HepG2 (cell line): ENCODE results near the gene GPATCH4. TPM values are rescaled to one million over a fixed set of nuclear protein-coding genes. Genes with fewer than 3 reads are reported as not detected.

ENCODE experiments used
- ATAC-seq: fragments of 200-7000 bp; cut with Tn5 transposase; 3 replicates; pipeline ENCODE4 v1.9.1; 2020; ENCODE audit warnings: mild to moderate bottlenecking, moderate library complexity
- BruUV-seq: library from RNA; stranded (reverse); fragments of 400-500 nt; replicated peaks from 2 replicates; lab custom pipeline; 2021; lab: Mats Ljungman, UMichigan
- CTCF ChIA-PET: fragments of 300-600 bp; formaldehyde crosslinking; extraction: SDS; loops from one replicate; lab custom pipeline; 2021; ENCODE audit warnings: low total read pairs, inconsistent platforms, low intra/inter-chr PET ratio; lab: Yijun Ruan, JAX
- POLR2A ChIA-PET: fragments of 350-600 bp; sonication (Branson Sonifier 250); formaldehyde crosslinking; loops from one replicate; lab custom pipeline; 2020; ENCODE audit warnings: antibody characterized with exemption, inconsistent platforms; lab: Yijun Ruan, JAX
- DNase-seq: peaks from one replicate; pipeline ENCODE4 v3.0.0-alpha.2; 2015; ENCODE audit warnings: low spot score
- FAIRE-seq: peaks from 3 replicates; lab custom pipeline; 2011; peaks lifted over from hg19 to GRCh38; lab: Jason Lieb, UNC
- H2AFZ ChIP-seq: one replicate; pipeline ENCODE4 v1.6.1; 2011; ENCODE audit warnings: low read length, inconsistent platforms
- H3K27ac ChIP-seq: fragments of 300-600 bp; 3 replicates; pipeline ENCODE4 v1.8.0; 2011; ENCODE audit warnings: mixed run types, mild to moderate bottlenecking, mixed read lengths, low read length, inconsistent platforms; ENCODE audit not compliant: insufficient read depth; ENCODE audit errors: extremely low read length
- H3K27me3 ChIP-seq, 2 experiments: fragments of 200-600 bp in 1 of 2; 2 replicates in 1 of 2; 3 replicates in 1 of 2; pipeline versions ENCODE4 v1.6.0 to v1.8.0; 2011; ENCODE audit warnings: low read length in 2 of 2, mild to moderate bottlenecking in 2 of 2, moderate library complexity in 2 of 2, inconsistent platforms in 1 of 2; ENCODE audit not compliant: insufficient read depth in 2 of 2, control insufficient read depth in 1 of 2
- H3K36me3 ChIP-seq, 2 experiments: fragments of 200-600 bp in 1 of 2; replicated peaks in 1 of 2; 2 replicates in 1 of 2; 3 replicates in 1 of 2; pipeline versions ENCODE4 v1.5.1 to v1.8.0; 2011; ENCODE audit warnings: low read length in 2 of 2, inconsistent platforms in 1 of 2; ENCODE audit not compliant: insufficient read depth in 2 of 2, control insufficient read depth in 1 of 2
- H3K4me1 ChIP-seq: 2 replicates; pipeline ENCODE4 v1.5.1; 2012; ENCODE audit warnings: low read length, inconsistent platforms; ENCODE audit not compliant: insufficient read depth
- H3K4me2 ChIP-seq: 2 replicates; pipeline ENCODE4 v1.6.0; 2011; ENCODE audit warnings: low read depth, low read length, inconsistent platforms
- H3K4me3 ChIP-seq, 3 experiments: fragments of 200-600 bp in 1 of 3; sonication (generic), shearing (Covaris generic) in 1 of 3; replicated peaks in 1 of 3; 2 replicates each; pipeline ENCODE4 v1.5.1; 2011 to 2016; ENCODE audit warnings: low read length in 3 of 3, inconsistent platforms in 2 of 3, low read depth in 2 of 3, mild to moderate bottlenecking in 2 of 3, control low read depth in 1 of 3, mixed read lengths in 1 of 3; ENCODE audit not compliant: insufficient read depth in 1 of 3
- H3K79me2 ChIP-seq: one replicate; pipeline ENCODE4 v1.6.1; 2011; ENCODE audit warnings: low read length, inconsistent platforms; ENCODE audit not compliant: insufficient read depth
- H3K9ac ChIP-seq: 2 replicates; pipeline ENCODE4 v1.6.0; 2011; ENCODE audit warnings: mild to moderate bottlenecking, low read depth, low read length, inconsistent platforms; ENCODE audit not compliant: insufficient read depth
- H3K9me3 ChIP-seq: 2 replicates; pipeline ENCODE4 v1.5.1; 2012; ENCODE audit warnings: mild to moderate bottlenecking, low read length
- H4K20me1 ChIP-seq: 2 replicates; pipeline ENCODE4 v1.6.0; 2011; ENCODE audit warnings: inconsistent platforms, mild to moderate bottlenecking, low read length, moderate library complexity; ENCODE audit not compliant: insufficient read depth
- AGO1 ChIP-seq: fragments of 200-400 bp; formaldehyde crosslinking; IDR thresholded peaks from 2 replicates; pipeline ENCODE4 v1.6.1; 2017; ENCODE audit warnings: mild to moderate bottlenecking, low read depth, low read length, moderate library complexity; ENCODE audit not compliant: poor library complexity, severe bottlenecking
- AGO2 ChIP-seq: fragments of 200-400 bp; formaldehyde crosslinking; optimal IDR thresholded peaks from 2 replicates; pipeline ENCODE3; 2017; ENCODE audit warnings: mild to moderate bottlenecking, low read depth, low read length, moderate library complexity
- FLYWCH1 ChIP-seq: sonication (generic); formaldehyde crosslinking; IDR thresholded peaks from 2 replicates; pipeline ENCODE4 v1.8.1; 2023; ENCODE audit warnings: mild to moderate bottlenecking, missing genetic modification reagents
- HOXA3 ChIP-seq: sonication (generic); formaldehyde crosslinking; IDR thresholded peaks from 2 replicates; pipeline ENCODE4 v1.5.0; 2020; ENCODE audit warnings: missing genetic modification reagents
- NONO ChIP-seq, 2 experiments: fragments of 450-650 bp in 1 of 2; sonication (generic) in 1 of 2; formaldehyde crosslinking in 1 of 2; IDR thresholded peaks in 1 of 2; conservative IDR thresholded peaks in 1 of 2; 2 replicates each; pipeline versions ENCODE4 v1.6.1 to v1.8.0; 2017 to 2022; ENCODE audit warnings: mild to moderate bottlenecking in 1 of 2, missing genetic modification reagents in 1 of 2, moderate library complexity in 1 of 2
- NR2C2 ChIP-seq: sonication (generic); formaldehyde crosslinking; IDR thresholded peaks from 2 replicates; pipeline ENCODE4 v1.4.0; 2020; ENCODE audit warnings: missing genetic modification reagents, mild to moderate bottlenecking, moderate library complexity, borderline replicate concordance
- NR2F6 ChIP-seq, 2 experiments: IDR thresholded peaks; 2 replicates each; pipeline ENCODE4 v1.6.1; 2016; ENCODE audit warnings: antibody characterized with exemption in 1 of 2, mild to moderate bottlenecking in 1 of 2
- POLR2A ChIP-seq, 2 experiments: IDR thresholded peaks; 2 replicates each; pipeline ENCODE4 v1.6.1; 2011; ENCODE audit warnings: low read depth in 2 of 2, low read length in 2 of 2, mild to moderate bottlenecking in 1 of 2, moderate library complexity in 1 of 2; ENCODE audit not compliant: insufficient read depth in 1 of 2
- RBFOX2 ChIP-seq: fragments of 200-400 bp; formaldehyde crosslinking; IDR thresholded peaks from 2 replicates; pipeline ENCODE4 v1.6.1; 2017; ENCODE audit warnings: low read depth, mild to moderate bottlenecking, low read length
- RBM22 ChIP-seq: fragments of 200-400 bp; formaldehyde crosslinking; optimal IDR thresholded peaks from 2 replicates; pipeline ENCODE3; 2017; ENCODE audit warnings: mild to moderate bottlenecking, low read length, moderate library complexity
- ZBTB38 ChIP-seq: sonication (generic); formaldehyde crosslinking; IDR thresholded peaks from 2 replicates; pipeline ENCODE4 v1.5.1; 2020; ENCODE audit warnings: mild to moderate bottlenecking, missing genetic modification reagents
- ZHX1 ChIP-seq: sonication (generic); formaldehyde crosslinking; IDR thresholded peaks from 2 replicates; pipeline ENCODE4 v1.8.1; 2022; ENCODE audit warnings: low read depth, mild to moderate bottlenecking, missing genetic modification reagents
- ZKSCAN8 ChIP-seq: IDR thresholded peaks from 2 replicates; pipeline ENCODE4 v1.6.1; 2016; ENCODE audit warnings: borderline replicate concordance, missing genetic modification reagents, missing compliant biosample characterization
- ZNF253 ChIP-seq: sonication (generic); formaldehyde crosslinking; IDR thresholded peaks from 2 replicates; pipeline ENCODE4 v1.8.0; 2022; ENCODE audit warnings: mild to moderate bottlenecking, missing genetic modification reagents, borderline replicate concordance
- ZSCAN21 ChIP-seq: sonication (generic); formaldehyde crosslinking; IDR thresholded peaks from 2 replicates; pipeline ENCODE4 v1.8.0; 2022; ENCODE audit warnings: mild to moderate bottlenecking, missing genetic modification reagents, moderate library complexity, borderline replicate concordance
- WGBS: methylation state at CpG from one replicate; pipeline ENCODE4 v1.1.6; 2017; ENCODE audit warnings: low lambda C conversion rate; 5-methylcytosine and 5-hydroxymethylcytosine counted together
- in situ Hi-C: cut with HindIII; loops from 2 replicates; pipeline ENCODE4 v1.10.0; 2017; ENCODE audit warnings: low pct_unique_long_range_greater_than_20kb; ENCODE audit not compliant: extremely low pct_ligation_motif_present
- intact Hi-C: fragments of 100-400 bp; cut with micrococcal nuclease; formaldehyde crosslinking; loops from one replicate; pipeline ENCODE4 v1.10.0; 2022; ENCODE audit not compliant: unreplicated experiment
- polyA plus RNA-seq, 8 experiments: library from polyadenylated mRNA; depleted of rRNA in 3 of 8; stranded (reverse) in 7 of 8; unstranded in 1 of 8; fragments of >200 nt; fragmentation: Illumina TruSeq in 4 of 8; extraction: Trizol in 4 of 8; gene quantifications; 2 replicates each; pipeline versions ENCODE4 v1.2.1 to v1.2.3, GENCODE V29; 2011 to 2016; ENCODE audit warnings: low read depth in 4 of 8, missing spikeins in 1 of 8, mixed read lengths in 1 of 8; ENCODE audit not compliant: insufficient read depth in 1 of 8
- total RNA-seq, 5 experiments: library from RNA; depleted of rRNA; stranded (reverse); fragments of >200 nt; fragmentation: Illumina TruSeq; extraction: Trizol; gene quantifications; 2 replicates each; pipeline ENCODE4 v1.2.3, GENCODE V29; 2016; ENCODE audit warnings: low read depth in 1 of 5
- TF ChIP-seq, protein P1 (sequence below): sonication (generic); formaldehyde crosslinking; IDR thresholded peaks from 2 replicates; pipeline ENCODE4 v1.4.0; 2020; ENCODE audit warnings: missing genetic modification reagents
- TF ChIP-seq, protein P2 (sequence below): sonication (generic); formaldehyde crosslinking; IDR thresholded peaks from 2 replicates; pipeline ENCODE4 v1.5.0; 2020; ENCODE audit warnings: missing genetic modification reagents

GPATCH4 gene
- total and polyA plus RNA-seq, 2 of the 13 experiments (the other 11 are each of a cell fraction or from before 2014, with no cell fraction given), result 19.2 to 37.9 TPM

DNA sequence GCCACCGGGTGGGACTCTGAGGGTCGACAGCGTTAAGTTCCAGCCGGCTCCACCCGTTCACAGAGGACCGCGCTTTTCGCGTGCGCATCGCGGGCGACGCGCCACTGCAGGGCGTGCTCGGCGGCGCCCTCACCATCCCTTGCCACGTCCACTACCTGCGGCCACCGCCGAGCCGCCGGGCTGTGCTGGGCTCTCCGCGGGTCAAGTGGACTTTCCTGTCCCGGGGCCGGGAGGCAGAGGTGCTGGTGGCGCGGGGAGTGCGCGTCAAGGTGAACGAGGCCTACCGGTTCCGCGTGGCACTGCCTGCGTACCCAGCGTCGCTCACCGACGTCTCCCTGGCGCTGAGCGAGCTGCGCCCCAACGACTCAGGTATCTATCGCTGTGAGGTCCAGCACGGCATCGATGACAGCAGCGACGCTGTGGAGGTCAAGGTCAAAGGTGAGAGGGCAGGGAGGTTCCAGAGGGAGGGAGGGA is 45.5 kb upstream of the GPATCH4 start:
- peak; percentile 30; the same call in 1 of the 2 replicates for TF ChIP-seq NR2F6 (IDR thresholded peaks at IDR 0.05)
- TF ChIP-seq NR2F6 (CRISPR knock-in tag; IDR thresholded peaks at IDR 0.05), result no peak
- TF ChIP-seq, protein P1, sequence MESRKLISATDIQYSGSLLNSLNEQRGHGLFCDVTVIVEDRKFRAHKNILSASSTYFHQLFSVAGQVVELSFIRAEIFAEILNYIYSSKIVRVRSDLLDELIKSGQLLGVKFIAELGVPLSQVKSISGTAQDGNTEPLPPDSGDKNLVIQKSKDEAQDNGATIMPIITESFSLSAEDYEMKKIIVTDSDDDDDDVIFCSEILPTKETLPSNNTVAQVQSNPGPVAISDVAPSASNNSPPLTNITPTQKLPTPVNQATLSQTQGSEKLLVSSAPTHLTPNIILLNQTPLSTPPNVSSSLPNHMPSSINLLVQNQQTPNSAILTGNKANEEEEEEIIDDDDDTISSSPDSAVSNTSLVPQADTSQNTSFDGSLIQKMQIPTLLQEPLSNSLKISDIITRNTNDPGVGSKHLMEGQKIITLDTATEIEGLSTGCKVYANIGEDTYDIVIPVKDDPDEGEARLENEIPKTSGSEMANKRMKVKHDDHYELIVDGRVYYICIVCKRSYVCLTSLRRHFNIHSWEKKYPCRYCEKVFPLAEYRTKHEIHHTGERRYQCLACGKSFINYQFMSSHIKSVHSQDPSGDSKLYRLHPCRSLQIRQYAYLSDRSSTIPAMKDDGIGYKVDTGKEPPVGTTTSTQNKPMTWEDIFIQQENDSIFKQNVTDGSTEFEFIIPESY (CRISPR knock-in tag), result peak; percentile 43; the same call in 1 of the 2 replicates
- TF ChIP-seq ZNF253, result no peak
- peak; percentile 35 for TF ChIP-seq AGO1
- TF ChIP-seq ZHX1 (CRISPR knock-in tag), result no peak
- TF ChIP-seq POLR2A (IDR thresholded peaks at IDR 0.05; ENCODE audit: insufficient read depth in 1 of 2, low read depth in 2 of 2, low read length in 2 of 2), result peak in 1 of 2 experiments; percentile 36; a peak in 1 of 4 replicates
- TF ChIP-seq NR2C2 (CRISPR knock-in tag), result 0 out of 2 replicates have a peak, but pooled peaks have one; percentile 44
- no peak for TF ChIP-seq ZSCAN21 (CRISPR knock-in tag)
- peak; percentile 18; the same call in 1 of the 2 replicates for TF ChIP-seq HOXA3 (CRISPR knock-in tag)
- TF ChIP-seq ZBTB38, result 0 out of 2 replicates have a peak, but pooled peaks have one; percentile 20
- TF ChIP-seq RBFOX2, result peak; percentile 60
- TF ChIP-seq RBM22, result peak; percentile 5
- no peak for TF ChIP-seq ZKSCAN8 (CRISPR knock-in tag)
- no peak for TF ChIP-seq NONO (IDR thresholded peaks at IDR 0.05)
- 0 out of 2 replicates have a peak, but pooled peaks have one; percentile 20 for TF ChIP-seq NONO (CRISPR knock-in tag; conservative IDR thresholded peaks at IDR 0.05)
- no peak for TF ChIP-seq FLYWCH1
- TF ChIP-seq, protein P2, sequence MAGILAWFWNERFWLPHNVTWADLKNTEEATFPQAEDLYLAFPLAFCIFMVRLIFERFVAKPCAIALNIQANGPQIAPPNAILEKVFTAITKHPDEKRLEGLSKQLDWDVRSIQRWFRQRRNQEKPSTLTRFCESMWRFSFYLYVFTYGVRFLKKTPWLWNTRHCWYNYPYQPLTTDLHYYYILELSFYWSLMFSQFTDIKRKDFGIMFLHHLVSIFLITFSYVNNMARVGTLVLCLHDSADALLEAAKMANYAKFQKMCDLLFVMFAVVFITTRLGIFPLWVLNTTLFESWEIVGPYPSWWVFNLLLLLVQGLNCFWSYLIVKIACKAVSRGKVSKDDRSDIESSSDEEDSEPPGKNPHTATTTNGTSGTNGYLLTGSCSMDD (CRISPR knock-in tag), result no peak
- peak; percentile 91 for TF ChIP-seq AGO2
- DNase-seq, result no peak
- FAIRE-seq, result no peak
- H4K20me1 ChIP-seq, result peaks cover 45% of the 10 kb centered on the region
- no peak for ATAC-seq
- intact Hi-C loops (no loop called here), in situ Hi-C loops (no loop called here)
- no TSS peak for BruUV-seq
- H3K9me3 ChIP-seq, result no peaks in the 10 kb centered on the region
- ChIA-PET POLR2A (no interaction called here), CTCF (no interaction called here)
- no peaks in the 10 kb centered on the region for H3K27me3 ChIP-seq
- peaks cover 0 to 8% of the 10 kb centered on the region in 2 experiments; a peak in 2 of 5 replicates for H3K36me3 ChIP-seq
- no peak overlapping the region for H2AFZ ChIP-seq
- no peaks in the 10 kb centered on the region for H3K79me2 ChIP-seq
- H3K4me2 ChIP-seq, result no peak overlapping the region
- H3K4me1 ChIP-seq, result no peaks in the 10 kb centered on the region
- H3K27ac ChIP-seq, result no peak overlapping the region
- no peak overlapping the region for H3K4me3 ChIP-seq
- no peak overlapping the region for H3K9ac ChIP-seq
- WGBS, result 95% methylated on average over 40 of the region's 51 CpGs
